Activated CD8-positive, alpha-beta memory T cell treated with anti-CD3 and anti-CD28 coated beads, Interleukin-2, amount 50 U/mL, for 24 hours (primary cell): ENCODE data around the gene PCNX1.
"Not testable (repeated sequence)": the region's sequence is repeated elsewhere in the genome, so short reads cannot be mapped to it uniquely, and the experiment has no call there.

Experiments
- DNase-seq: peaks from one replicate; pipeline ENCODE4 v3.0.0-alpha.2; 2020; ENCODE audit errors: extremely low read depth

Gene PCNX1

DNA sequence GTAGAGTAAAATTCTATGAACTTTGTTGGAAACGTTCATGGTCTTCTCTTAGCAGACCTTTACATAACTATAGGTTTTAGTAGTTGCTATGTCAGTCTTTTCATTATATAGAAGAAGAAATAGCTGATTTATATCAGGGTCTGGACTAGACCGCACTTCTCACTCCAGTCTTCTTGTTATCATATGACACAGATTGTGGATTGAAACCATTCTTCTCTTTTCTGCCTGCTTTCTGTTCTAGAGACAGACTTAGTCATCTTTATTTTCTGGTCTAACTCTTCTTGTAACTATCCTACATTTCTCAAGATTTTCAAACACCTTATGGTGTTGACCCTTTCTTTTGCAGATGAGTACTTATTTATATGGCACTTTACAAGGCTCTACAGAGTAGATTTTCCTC lies 55.7 kb downstream of the PCNX1 start:
- DNase-seq = no peak

DNA sequence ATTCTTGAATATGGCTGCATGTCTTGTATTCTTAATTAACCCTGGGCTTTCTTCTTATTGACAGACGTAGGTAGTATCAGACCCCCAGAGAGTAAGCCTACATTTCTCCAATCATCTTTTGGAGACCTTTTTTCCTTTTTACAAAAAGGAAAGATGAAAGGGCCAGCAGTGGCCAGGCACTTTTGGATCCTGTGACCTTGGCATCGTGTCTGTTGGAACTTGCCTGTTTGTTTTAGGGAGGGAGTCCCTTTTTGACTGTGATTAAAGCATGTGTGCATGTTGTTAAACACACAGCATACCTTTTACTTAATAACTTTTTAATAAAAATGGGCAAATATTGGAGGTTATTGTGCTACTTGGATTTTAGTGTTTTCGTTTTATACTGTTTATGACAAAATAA lies 57.2 kb downstream of the PCNX1 start:
- no peak for DNase-seq

DNA sequence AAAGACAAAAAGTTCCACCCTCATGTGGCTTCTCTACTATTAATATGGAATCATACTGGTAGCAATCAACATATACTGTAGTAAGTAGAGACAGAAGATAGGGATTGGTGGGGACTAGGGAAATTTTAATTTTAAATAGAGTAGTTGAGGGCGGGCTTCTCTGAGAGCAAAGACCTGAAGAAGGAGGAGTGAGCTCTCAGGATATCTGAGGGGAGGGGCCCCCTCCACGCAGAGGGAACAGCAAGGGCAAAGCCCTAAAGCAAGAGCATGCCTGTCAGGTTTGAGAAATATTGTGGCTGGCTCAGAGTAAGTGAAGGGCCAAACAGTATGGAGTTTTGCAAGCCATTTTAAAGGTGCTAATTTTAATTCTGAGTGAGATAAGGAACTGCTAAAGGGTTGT lies 64.3 kb downstream of the PCNX1 start:
- DNase-seq = no peak

DNA sequence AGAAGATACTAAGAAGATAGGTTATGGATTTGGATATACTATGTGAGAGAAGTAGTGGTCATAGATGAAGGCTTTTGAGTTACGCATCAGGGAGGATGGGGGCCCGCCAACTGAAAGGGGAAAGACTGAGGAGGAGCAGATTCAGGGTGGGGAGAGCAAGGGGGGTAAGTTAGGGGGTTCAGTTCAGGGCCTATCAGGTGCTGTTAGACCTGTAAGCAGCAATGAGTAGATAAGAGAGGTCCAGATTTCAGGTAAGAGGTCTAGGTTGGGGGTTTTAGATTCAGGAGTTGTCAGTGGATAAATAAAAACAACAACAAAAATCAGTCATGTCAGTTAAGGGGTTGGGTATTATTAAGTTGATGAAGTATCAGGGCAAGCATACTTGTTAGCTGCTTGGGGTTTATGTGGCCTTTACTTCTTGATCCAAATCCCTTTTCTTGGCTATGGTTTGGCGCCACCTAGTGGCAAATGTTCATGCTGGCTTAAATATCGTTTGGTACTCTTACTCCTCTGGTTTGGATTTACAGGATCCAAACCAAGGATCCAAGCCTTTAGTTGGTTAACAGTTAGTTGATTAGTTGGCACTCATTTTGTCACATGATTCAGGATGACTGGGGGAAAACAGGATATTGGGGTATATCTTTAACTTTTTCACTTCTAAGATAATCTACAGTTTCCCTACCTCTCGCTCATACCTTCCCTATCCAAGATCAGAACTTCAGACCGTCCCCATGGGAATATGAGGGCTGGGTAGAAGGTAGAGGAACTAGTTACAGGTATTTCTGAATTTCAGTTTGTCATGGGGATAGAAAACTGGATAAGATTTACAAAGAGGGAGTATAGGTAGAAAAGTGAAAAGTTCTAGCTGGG lies 65.1 kb downstream of the PCNX1 start:
- peak; percentile 71 for DNase-seq

DNA sequence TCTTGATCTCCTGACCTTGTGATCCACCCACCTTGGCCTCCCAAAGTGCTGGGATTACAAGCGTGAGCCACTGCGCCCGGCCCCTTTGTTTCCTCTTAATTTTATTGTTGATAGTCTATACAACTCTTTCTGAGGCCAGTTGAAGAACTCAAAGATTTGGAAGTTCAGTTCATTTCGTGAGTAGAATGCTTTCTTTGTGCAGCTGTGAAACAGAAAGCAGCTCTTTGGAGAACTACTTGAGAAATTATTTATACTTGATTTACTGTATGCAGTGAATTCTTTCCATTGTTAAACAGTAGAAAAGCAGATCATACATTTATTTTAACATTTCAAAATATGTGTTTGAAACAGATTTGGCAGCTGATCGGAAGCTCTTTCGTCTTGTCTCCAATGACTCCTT lies 69.3 kb downstream of the PCNX1 start:
- no peak for DNase-seq

DNA sequence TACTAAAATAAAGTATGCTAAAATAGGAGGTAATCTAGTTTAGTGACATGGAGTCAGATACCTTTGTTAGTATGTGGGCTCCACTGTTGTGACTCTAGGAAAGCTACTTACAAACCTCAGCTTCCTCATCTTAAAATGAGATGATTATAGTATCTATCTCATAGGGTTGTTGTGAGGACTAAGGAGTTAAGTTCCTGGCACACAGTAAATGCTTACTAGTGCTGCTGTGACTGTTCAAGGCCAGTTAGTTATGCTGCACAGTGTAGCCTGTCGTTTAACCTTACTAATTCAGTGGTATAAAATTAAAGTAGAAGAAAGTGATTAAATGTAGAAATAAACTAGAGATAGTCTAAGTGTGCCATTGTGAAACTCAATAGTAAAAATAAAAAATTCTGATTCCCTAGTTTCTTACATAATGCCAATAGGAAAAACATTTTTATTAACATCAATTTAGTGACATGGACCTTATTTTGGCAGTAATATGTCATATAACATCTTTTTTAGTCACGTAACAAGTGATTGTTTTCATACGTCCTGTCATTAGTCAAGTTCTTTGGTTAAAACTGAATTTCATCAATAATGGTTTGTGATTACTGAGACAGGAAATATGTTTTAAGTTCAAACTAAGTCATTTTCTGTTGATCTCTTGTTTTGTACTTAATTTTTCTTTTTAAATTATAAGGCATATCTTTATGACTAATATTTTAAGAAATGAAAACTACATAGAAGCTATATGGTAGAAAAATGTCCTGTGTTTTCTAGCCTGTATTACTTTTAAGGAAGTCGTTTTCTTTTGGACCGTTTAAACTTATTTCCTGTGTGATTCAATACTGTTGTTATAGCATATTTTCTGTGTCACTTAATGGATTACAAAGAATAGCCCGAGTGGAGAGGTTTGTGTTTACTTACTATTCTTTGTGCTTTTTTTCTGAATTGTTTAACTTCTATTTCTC lies 74.0 kb downstream of the PCNX1 start:
- no peak for DNase-seq

DNA sequence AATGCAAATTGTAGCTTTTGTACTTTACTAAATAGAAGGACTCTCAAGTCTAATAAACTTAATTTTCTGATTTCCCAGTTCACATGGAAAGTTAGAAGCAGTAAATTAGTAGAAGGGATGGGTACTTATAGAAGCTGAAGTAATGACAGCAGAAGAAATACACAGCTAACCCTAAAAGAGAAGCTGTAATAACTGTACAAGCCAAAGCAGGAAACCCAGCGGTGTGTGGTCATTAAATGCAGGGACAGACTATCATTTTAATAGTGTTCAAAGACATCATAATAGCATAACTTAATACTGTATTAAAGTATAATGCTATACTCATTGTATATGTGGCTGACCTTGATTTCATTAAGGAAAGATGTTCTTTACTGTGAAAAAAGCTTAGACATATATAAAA lies 74.9 kb downstream of the PCNX1 start:
- DNase-seq = no peak

DNA sequence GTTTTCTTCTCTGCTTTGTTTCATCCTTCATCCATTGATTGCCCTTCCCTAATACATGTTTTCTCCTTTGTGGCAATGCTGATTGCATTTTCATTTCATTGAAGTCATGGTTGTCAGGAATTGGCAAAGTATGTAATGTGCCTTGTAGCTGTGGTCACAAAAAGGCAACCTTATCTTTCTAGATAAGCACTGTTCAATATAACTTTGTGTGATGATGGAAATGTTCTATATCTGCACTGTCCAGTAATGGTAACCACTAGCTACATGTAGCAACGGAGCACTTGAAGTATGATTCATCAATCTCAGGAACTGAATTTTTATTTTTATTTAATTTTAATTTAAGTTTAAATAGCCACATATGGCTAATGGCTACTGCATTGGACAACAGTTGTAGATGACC lies 79.8 kb downstream of the PCNX1 start:
- DNase-seq = no peak

DNA sequence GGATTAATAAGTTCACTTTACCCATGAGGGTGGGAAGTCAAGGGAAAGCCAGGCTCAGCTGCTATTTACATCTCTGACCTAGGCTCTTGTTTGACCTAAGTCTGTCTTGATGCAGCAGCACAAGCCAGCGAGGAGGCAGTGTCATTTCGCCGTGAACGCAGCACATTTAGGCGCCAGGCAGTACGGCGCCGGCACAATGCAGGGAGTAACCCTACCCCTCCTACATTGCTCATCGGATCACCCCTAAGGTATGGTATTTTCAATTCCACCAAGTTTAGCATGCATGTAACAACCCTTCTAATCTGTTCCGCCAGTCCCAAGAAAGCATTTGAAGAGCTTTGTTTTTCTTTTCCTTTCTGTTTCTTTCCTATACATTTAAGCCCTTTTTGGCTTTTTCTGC lies 81.2 kb downstream of the PCNX1 start:
- no peak for DNase-seq

DNA sequence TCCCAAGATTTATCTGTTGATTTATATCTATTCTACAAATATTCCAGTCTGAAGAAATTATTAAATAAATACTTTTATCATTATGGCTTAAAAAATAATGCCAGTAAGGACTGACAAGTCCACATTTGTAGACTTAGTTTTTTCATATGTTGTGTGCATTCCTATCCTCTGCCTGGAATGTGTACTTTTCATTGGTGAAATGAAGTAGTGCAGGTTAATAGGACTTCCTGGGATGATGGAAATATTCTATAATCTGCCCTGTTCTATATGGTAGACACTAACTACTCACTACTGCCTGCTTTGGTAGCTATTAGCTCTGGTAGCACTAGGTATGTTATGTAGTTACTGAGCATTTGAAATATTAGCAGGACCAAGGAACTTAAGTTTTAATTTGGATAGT lies 86.7 kb downstream of the PCNX1 start:
- DNase-seq = no peak

DNA sequence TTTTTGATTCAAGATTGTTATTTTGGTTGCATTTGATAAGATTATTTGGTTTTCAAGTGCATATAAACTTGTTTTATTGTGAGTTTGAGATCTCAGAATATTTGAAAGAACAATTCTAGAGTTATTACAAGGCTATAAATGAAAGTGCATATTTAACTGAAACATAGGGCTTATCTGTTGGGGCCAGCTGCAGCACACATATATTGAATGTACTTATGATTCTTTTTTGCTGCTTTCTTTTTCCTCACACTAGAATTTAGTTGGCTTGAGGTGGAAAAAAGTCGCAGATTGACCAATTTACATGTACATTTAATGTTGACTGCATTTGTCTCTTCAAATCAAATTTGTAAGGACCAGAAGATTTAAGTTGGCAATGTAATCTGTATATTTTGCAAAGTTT lies 88.0 kb downstream of the PCNX1 start:
- no peak for DNase-seq

DNA sequence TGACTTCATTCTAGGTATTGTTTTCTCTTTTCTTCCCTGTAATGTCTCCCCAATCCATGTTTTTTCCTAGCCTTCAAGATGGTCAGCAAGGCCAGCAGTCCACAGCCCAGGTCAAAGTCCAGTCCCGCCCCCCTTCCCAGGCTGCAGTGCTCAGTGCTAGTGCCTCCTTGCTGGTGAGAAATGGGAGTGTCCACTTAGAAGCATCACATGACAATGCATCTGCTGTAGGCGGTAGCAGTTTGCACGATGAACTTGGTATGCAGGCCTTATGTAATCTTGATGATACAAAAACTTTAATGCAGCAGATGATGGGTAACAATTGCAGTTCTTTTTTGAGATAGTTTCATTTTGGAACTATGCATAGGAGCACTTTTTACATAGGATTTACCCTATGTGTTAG lies 88.4 kb downstream of the PCNX1 start:
- no peak for DNase-seq

DNA sequence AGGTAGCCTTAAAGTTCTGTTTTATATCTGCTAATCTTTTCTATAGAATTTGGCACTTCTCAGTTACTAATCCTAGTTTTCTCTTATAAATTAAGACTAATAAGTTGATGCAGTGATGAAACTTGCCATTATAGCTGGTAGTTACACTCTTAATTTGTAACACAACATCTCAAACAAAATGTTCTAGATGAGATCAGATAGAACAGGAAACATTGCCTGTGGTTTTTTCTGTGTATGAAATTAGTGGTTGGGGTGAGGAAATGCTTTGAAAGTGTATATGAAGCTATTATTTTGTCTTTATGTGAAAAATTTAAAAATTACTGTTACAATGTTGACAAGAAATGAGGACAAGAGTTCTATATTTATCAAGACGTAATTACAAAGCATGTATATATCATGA lies 91.9 kb downstream of the PCNX1 start:
- DNase-seq = no peak

DNA sequence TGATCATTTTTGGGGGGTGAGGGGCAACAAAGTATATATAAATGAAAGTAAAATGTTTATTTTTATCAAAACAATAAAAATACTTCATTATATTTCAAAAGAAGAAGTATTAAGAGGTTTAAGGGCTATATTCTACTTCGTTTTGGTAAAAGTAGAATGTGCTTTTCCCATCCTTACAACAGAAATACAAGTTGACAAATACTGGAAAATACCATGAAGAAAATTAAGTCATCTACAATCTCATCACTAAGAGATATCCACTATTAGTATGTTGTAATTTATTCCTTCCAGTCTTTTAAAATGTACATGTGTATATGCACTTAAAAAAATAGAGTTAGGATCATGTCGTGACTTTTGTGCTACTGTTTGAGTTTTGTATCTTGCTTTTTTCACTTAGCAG lies 92.8 kb downstream of the PCNX1 start:
- no peak for DNase-seq

DNA sequence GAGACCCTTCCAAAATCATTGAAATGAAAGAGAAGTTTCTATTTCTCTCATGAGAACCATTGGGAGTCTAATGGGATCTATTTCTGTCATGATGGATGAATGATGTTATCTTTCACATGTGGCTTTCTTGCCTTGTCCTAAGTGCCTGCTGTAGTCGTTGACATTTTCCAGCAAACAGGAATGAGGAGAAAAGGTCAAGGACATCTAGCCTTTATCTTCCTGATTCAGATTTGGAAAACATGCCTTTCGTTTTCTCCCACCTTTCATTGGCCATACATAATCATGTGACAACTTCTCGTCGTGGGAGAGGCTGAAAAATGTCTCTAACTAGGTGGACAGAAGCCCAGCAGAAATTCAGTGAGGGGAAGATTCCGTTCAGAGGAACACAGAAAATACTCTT lies 94.5 kb downstream of the PCNX1 start:
- no peak for DNase-seq

DNA sequence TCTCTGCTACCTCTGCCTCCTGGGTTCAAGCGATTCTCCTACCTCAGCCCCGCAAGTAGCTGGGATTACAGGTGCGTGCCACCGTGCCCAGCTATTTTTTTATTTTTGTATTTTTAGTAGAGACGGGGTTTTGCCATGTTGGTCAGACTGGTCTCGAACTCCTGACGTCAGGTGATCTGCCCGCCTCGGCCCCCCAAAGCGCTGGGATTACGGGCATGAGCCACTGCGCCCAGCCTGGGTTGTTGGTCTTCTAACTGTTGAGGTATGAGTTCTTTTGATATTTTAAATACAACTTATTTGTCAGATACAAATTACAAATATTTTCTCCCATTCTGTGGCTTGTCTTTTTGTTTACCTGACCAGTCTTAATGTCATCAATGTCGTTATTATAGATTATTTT lies 95.9 kb downstream of the PCNX1 start:
- no peak for DNase-seq

DNA sequence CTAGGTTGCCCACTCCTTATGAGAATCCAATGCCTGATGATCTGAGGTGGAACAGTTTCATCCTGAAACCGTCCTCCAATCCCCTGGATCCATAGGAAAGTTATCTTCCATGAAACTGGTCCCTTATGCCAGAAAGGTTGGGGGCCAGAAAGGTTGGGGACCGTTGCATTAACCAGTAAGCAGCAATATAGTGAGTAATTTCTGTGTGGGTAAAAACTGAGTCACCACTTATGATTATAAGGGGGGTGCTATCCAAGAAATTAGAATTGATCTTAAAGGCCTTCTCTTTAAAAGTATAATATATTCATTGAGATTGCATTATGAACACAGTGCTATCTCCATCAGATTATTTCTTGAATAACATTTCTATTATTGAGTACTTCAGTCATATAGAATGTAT lies 97.2 kb downstream of the PCNX1 start:
- DNase-seq = no peak

DNA sequence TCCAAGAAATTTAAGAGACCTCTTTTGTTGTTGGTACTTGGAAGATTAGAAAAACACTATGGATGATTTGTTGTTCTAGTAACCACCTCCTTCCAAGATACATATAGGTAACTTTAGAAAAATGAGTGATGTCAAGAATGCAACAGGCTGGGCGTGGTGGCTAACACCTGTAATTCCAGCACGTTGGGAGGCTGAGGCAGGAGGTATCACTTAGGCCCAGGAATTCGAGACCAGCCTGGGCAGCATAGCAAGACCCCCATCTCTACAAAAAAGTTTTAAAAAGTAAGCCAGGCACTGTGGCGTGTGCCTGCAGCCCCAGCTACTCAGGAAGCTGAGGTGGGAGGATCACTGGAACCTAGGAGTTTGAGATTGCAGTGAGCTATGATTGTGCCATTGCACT lies 97.8 kb downstream of the PCNX1 start:
- DNase-seq = no peak

DNA sequence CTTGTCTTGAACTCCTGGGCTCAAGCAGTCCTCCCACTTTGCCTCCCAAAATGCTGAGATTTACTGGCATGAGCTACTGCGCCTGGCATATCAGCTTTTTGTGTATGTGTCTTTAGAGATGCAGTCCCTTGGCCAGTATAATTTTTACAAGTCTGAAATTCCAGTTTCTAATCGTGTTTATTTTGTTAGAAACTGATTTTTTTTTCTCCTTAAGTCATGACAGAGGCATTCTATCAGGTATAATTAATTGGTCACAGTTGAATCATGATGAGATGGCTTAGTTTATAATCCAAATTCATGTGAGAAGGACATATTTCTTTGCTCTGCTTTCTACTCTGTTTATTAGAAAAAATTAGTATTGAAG lies 98.9 kb downstream of the PCNX1 start:
- DNase-seq = no peak

DNA sequence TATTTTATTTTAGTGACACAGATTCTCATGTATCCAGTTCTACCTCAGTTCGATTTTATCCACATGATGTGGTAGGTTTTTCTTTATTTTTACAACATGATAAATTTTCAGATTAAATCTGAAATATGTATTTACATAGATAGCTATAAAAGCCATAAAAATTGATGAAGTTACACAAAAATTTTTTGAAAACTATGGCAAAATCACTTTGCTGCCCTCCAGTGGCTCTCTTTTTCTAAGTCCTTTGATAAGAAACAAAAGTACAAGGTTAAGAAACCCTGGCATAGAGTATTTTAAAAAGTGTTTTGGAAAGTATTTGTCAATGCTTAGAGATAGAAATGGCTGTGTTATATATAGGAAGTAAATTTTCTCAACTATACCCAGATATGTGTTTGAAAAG lies 104.2 kb downstream of the PCNX1 start:
- DNase-seq = no peak

DNA sequence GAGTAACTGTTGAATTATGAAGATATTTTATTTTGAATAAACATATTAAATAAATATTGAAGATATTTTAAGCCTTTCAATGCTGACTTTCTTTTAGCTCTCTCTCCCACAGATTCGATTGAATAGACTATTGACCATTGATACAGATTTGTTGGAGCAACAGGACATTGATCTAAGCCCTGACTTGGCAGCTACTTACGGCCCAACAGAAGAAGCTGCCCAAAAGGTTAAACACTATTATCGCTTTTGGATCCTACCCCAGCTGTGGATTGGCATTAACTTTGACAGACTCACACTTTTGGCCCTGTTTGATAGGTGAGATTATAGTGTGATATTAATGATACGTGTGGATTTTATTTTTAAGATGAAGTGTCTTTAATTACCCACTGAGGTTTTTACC lies 105.6 kb downstream of the PCNX1 start:
- DNase-seq = no peak

DNA sequence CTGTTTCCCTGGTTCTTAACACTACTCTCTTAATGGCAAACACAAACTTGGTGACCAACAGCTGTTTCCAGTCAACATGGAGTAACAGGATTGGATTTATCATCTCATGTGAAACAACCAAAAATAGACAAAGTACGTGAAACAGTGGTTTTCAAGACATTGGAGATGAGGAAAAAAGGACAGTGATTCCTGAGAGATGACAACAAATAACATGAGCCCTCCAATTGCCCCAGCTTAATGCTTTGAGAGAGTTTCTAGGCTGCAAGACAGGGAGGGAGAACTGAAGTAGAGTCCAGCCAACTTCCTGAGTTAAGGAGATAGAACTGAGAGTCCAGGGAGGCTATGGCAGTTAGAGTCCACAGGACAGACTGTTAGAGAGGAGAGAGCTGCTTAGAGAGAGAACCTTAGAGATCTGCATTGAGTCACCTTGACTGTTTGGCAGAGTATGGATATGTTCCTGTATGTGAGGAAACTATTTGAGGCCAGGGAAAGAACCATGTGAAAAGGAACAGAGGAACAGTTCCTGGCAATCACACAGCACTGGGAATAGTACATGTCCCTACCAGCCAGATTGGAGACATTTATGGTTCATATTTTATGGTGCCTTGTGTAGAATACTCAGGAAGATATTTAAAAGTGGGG lies 106.4 kb downstream of the PCNX1 start:
- no peak for DNase-seq

DNA sequence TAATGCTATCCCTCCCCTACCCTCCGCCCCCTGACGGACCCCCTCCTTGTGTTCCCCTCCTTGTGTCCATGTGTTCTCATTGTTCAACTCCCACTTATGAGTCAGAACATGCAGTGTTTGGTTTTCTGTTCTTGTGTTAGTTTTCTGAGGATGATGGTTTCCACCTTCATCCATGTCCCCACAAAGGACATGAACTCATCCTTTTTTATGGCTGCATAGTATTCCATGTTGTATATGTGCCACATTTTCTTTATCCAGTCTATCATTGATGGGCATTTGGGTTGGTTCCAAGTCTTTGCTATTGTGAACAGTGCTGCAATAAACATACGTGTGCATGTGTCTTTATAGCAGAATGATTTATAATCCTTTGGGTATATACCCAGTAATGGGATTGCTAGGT lies 112.7 kb downstream of the PCNX1 start:
- not testable (repeated sequence) for DNase-seq
